Gastroesophageal sphincter (tissue), 3 donors: Measurements from ENCODE around the gene ATP6V0A4.

Source experiments
- CTCF ChIP-seq, 4 experiments: fragments of 200-600 bp in 2 of 4; fragments of 450-650 bp in 2 of 4; sonication (generic) in 1 of 4; IDR thresholded peaks; one replicate each; pipeline ENCODE4 v1.5.1; 2017 to 2019; ENCODE audit warnings: antibody characterized with exemption in 4 of 4, mild to moderate bottlenecking in 2 of 4, moderate library complexity in 2 of 4
- EP300 ChIP-seq: sonication (generic); formaldehyde crosslinking; IDR thresholded peaks from one replicate; pipeline ENCODE4 v1.6.1; 2017; ENCODE audit warnings: antibody characterized with exemption, mild to moderate bottlenecking
- POLR2A ChIP-seq, 2 donors: fragments of 450-650 bp; IDR thresholded peaks; one replicate each; pipeline ENCODE4 v1.6.1; 2017; ENCODE audit warnings: antibody characterized with exemption in 2 of 2, mild to moderate bottlenecking in 2 of 2, moderate library complexity in 1 of 2

- TF ChIP-seq CTCF (IDR thresholded peaks at IDR 0.05) (no peak), POLR2A (IDR thresholded peaks at IDR 0.05) (no peak), EP300 (no peak)
Measured at GRCh38 chr7:138756591-138757242, 41.3 kb downstream of the ATP6V0A4 start.
